WTC11 (cell line): ENCODE results near the gene IFFO2. TPM values are rescaled to one million over a fixed set of nuclear protein-coding genes. Genes with fewer than 3 reads are reported as not detected.

Source experiments
- ATAC-seq: fragments of 200-7000 bp; cut with Tn5 transposase; 2 replicates; pipeline ENCODE4 v1.10.0; 2021; ENCODE audit warnings: mild to moderate bottlenecking, moderate library complexity
- CTCF ChIA-PET: fragments of 300-600 bp; sonication (Branson Sonifier 250); formaldehyde crosslinking; loops from one replicate; lab custom pipeline; 2021; ENCODE audit warnings: antibody characterized with exemption; lab: Charles Lee
- POLR2A ChIA-PET: fragments of 350-600 bp; sonication (Branson Sonifier 250); formaldehyde crosslinking; loops from one replicate; lab custom pipeline; 2021; ENCODE audit warnings: antibody characterized with exemption; lab: Charles Lee
- DNase-seq: peaks from one replicate; pipeline ENCODE4 v3.0.0; 2021; ENCODE audit warnings: low spot score
- H3K27ac Mint-ChIP-seq: 2 replicates; pipeline ENCODE4 v1.8.0; 2021; ENCODE audit warnings: mixed read lengths
- H3K27me3 Mint-ChIP-seq: 2 replicates; pipeline ENCODE4 v1.8.0; 2021; ENCODE audit warnings: low read depth, mild to moderate bottlenecking, moderate library complexity, mixed read lengths
- H3K36me3 Mint-ChIP-seq: 2 replicates; pipeline ENCODE4 v1.8.0; 2021; ENCODE audit warnings: mixed read lengths
- H3K4me1 Mint-ChIP-seq: 2 replicates; pipeline ENCODE4 v1.8.0; 2022; ENCODE audit warnings: mixed read lengths
- H3K4me3 Mint-ChIP-seq: 2 replicates; pipeline ENCODE4 v1.8.0; 2021; ENCODE audit warnings: mild to moderate bottlenecking, moderate library complexity, mixed read lengths
- H3K9me3 Mint-ChIP-seq: 2 replicates; pipeline ENCODE4 v1.8.0; 2021; ENCODE audit warnings: mixed read lengths
- ATF1 ChIP-seq: sonication (generic); formaldehyde crosslinking; IDR thresholded peaks from 2 replicates; pipeline ENCODE4 v1.8.1; 2023; ENCODE audit warnings: mild to moderate bottlenecking, moderate library complexity, missing genetic modification reagents
- FOXK1 ChIP-seq: sonication (generic); formaldehyde crosslinking; IDR thresholded peaks from 2 replicates; pipeline ENCODE4 v1.8.0; 2022; ENCODE audit warnings: mild to moderate bottlenecking, moderate library complexity, missing genetic modification reagents
- GABPB1 ChIP-seq: sonication (generic); formaldehyde crosslinking; IDR thresholded peaks from 2 replicates; pipeline ENCODE4 v1.8.1; 2023; ENCODE audit warnings: mild to moderate bottlenecking, missing genetic modification reagents
- JUN ChIP-seq: sonication (generic); formaldehyde crosslinking; IDR thresholded peaks from 2 replicates; pipeline ENCODE4 v1.8.0; 2023; ENCODE audit warnings: mild to moderate bottlenecking, missing genetic modification reagents
- MXD4 ChIP-seq: fragments of 250-450 bp; sonication (Bioruptor Pico); IDR thresholded peaks from 2 replicates; pipeline ENCODE4 v1.8.0; 2021; ENCODE audit warnings: mild to moderate bottlenecking, moderate library complexity, borderline replicate concordance
- NFE2L1 ChIP-seq: sonication (generic); formaldehyde crosslinking; IDR thresholded peaks from 2 replicates; pipeline ENCODE4 v1.8.1; 2023; ENCODE audit warnings: missing genetic modification reagents
- NR1H2 ChIP-seq: sonication (generic); formaldehyde crosslinking; IDR thresholded peaks from 2 replicates; pipeline ENCODE4 v1.9.0; 2021; ENCODE audit warnings: mild to moderate bottlenecking, moderate library complexity, missing genetic modification reagents
- TEAD4 ChIP-seq: sonication (generic); formaldehyde crosslinking; IDR thresholded peaks from 2 replicates; pipeline ENCODE4 v1.8.0; 2022; ENCODE audit warnings: mild to moderate bottlenecking, missing genetic modification reagents
- ZBTB21 ChIP-seq: sonication (generic); formaldehyde crosslinking; IDR thresholded peaks from 2 replicates; pipeline ENCODE4 v1.8.1; 2023; ENCODE audit warnings: mild to moderate bottlenecking, missing genetic modification reagents, borderline replicate concordance
- ZNF138 ChIP-seq: sonication (generic); formaldehyde crosslinking; conservative IDR thresholded peaks from 2 replicates; pipeline ENCODE4 v1.8.1; 2022; ENCODE audit warnings: mild to moderate bottlenecking, moderate library complexity, missing genetic modification reagents
- ZNF232 ChIP-seq: sonication (generic); formaldehyde crosslinking; IDR thresholded peaks from 2 replicates; pipeline ENCODE4 v1.8.0; 2022; ENCODE audit warnings: mild to moderate bottlenecking, missing genetic modification reagents
- ZNF416 ChIP-seq: fragments of 250-450 bp; sonication (Bioruptor Pico); IDR thresholded peaks from 2 replicates; pipeline ENCODE4 v1.9.0; 2021; ENCODE audit warnings: mild to moderate bottlenecking, inconsistent platforms
- total RNA-seq: library from RNA; stranded (reverse); gene quantifications from 3 replicates; pipeline ENCODE4 v1.2.3, GENCODE V29; 2021
- TF ChIP-seq, protein P1 (sequence below): fragments of 250-450 bp; sonication (Bioruptor Pico); conservative IDR thresholded peaks from 2 replicates; pipeline ENCODE4 v1.9.0; 2021; ENCODE audit warnings: mild to moderate bottlenecking
- TF ChIP-seq, protein P2 (sequence below): fragments of 250-450 bp; sonication (Bioruptor Pico); IDR thresholded peaks from 2 replicates; pipeline ENCODE4 v1.9.0; 2021; ENCODE audit warnings: mild to moderate bottlenecking
- TF ChIP-seq, protein P3 (sequence below): sonication (generic); formaldehyde crosslinking; IDR thresholded peaks from 2 replicates; pipeline ENCODE4 v1.8.1; 2022; ENCODE audit warnings: mild to moderate bottlenecking, moderate library complexity, missing genetic modification reagents
- TF ChIP-seq, protein P4 (sequence below): fragments of 200-600 bp; IDR thresholded peaks from 2 replicates; pipeline ENCODE4 v1.8.0; 2022; ENCODE audit warnings: antibody characterized with exemption
- TF ChIP-seq, protein P5 (sequence below): sonication (generic); formaldehyde crosslinking; IDR thresholded peaks from 2 replicates; pipeline ENCODE4 v1.8.0; 2022; ENCODE audit warnings: missing genetic modification reagents
- TF ChIP-seq, protein P6 (sequence below): sonication (generic); formaldehyde crosslinking; conservative IDR thresholded peaks from 2 replicates; pipeline ENCODE4 v1.8.1; 2022; ENCODE audit warnings: mild to moderate bottlenecking, missing genetic modification reagents
- TF ChIP-seq, protein P7 (sequence below): fragments of 250-450 bp; sonication (Bioruptor Pico); IDR thresholded peaks from 2 replicates; pipeline ENCODE4 v2.1.2; 2022; ENCODE audit warnings: mild to moderate bottlenecking, moderate library complexity
- TF ChIP-seq, protein P8 (sequence below): sonication (generic); formaldehyde crosslinking; IDR thresholded peaks from 2 replicates; pipeline ENCODE4 v1.8.0; 2022; ENCODE audit warnings: mild to moderate bottlenecking, missing genetic modification reagents

IFFO2 gene
- total RNA-seq, 1 experiment from 2014 or later: 8.1 TPM

DNA sequence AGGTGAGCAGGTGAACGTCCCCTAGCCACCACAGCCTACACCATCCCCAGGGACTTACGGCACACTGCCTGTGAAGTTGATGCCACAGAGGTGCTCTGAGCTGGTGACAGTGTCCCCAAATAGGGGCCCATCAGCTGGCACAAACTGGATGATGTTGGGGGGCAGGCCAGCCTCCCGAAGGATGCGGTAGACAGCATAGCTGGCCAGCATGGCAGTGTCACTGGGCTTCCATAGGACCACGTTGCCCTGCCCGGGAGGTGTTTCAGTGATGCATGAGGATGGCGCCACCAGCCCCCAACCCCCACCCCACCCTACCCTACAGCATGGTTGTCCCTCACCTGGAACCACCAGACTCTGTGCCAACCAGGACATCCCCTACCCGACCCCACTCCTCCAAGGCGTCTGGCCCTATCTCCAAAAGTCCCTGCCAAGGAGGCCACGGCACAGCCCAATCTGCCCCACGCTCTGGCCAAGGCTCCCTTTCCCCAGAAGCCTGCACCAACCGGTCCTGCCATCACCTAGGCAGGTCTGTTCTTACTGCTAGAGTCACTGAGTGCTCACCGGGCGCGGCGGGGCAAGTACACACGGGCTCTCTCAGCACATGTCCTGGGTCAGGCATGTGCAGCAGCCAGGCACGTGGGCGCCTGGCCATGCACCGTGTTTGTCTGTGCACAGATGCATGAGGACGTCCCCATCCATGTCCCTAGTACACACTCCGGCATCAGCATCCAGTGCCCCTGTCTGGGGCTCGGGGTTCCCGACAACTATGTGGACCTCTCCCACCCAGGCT lies 74.6 kb downstream of the IFFO2 start:
- ChIA-PET CTCF (no interaction called here), POLR2A (no interaction called here)
- Mint-ChIP-seq H3K4me1 (no peaks in the 10 kb centered on the region; the same call in 1 of the 2 replicates), H3K27me3 (no peaks in the 10 kb centered on the region), H3K36me3 (peaks cover 6% of the 10 kb centered on the region; the same call in 1 of the 2 replicates), H3K9me3 (no peaks in the 10 kb centered on the region), H3K27ac (no peak overlapping the region), H3K4me3 (no peak overlapping the region)
- no peak for ATAC-seq
- TF ChIP-seq NFE2L1 (CRISPR knock-in tag): no peak
- no peak for TF ChIP-seq NR1H2 (CRISPR knock-in tag)
- TF ChIP-seq JUN (CRISPR knock-in tag): no peak
- TF ChIP-seq, protein P1, sequence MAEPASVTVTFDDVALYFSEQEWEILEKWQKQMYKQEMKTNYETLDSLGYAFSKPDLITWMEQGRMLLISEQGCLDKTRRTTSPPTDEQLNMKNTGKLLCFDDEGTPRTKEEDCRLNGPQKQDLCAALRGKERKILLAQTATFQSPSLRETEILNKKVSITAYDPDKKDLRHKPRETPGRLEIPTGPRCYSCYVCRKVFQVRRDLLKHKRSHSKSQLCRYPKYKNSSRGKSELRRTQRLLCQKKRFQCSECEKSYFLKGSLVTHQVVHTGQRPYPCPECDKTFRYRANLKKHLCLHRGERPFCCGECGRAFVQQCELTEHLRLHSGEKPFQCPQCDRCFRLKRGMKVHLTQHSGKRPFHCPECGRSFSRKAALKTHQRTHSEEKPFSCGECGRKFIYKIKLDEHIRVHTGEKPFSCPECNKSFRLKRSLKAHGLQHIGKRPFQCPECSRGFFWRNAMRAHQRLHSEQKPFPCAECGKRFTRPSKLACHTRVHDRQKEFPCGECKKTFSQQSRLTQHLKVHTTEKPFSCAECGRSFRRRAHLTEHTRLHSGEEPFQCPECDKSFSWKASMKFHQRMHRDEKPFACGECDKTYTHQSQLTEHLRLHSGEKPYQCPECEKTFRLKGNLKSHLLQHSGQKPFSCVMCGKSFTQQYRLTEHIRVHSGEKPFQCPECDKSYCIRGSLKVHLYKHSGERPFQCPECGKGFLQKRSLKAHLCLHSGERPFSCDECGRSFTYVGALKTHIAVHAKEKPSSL (CRISPR knock-in tag): no peak
- TF ChIP-seq, protein P2, sequence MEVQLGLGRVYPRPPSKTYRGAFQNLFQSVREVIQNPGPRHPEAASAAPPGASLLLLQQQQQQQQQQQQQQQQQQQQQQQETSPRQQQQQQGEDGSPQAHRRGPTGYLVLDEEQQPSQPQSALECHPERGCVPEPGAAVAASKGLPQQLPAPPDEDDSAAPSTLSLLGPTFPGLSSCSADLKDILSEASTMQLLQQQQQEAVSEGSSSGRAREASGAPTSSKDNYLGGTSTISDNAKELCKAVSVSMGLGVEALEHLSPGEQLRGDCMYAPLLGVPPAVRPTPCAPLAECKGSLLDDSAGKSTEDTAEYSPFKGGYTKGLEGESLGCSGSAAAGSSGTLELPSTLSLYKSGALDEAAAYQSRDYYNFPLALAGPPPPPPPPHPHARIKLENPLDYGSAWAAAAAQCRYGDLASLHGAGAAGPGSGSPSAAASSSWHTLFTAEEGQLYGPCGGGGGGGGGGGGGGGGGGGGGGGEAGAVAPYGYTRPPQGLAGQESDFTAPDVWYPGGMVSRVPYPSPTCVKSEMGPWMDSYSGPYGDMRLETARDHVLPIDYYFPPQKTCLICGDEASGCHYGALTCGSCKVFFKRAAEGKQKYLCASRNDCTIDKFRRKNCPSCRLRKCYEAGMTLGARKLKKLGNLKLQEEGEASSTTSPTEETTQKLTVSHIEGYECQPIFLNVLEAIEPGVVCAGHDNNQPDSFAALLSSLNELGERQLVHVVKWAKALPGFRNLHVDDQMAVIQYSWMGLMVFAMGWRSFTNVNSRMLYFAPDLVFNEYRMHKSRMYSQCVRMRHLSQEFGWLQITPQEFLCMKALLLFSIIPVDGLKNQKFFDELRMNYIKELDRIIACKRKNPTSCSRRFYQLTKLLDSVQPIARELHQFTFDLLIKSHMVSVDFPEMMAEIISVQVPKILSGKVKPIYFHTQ (CRISPR knock-in tag): no peak
- TF ChIP-seq TEAD4 (CRISPR knock-in tag): no peak
- TF ChIP-seq, protein P3, sequence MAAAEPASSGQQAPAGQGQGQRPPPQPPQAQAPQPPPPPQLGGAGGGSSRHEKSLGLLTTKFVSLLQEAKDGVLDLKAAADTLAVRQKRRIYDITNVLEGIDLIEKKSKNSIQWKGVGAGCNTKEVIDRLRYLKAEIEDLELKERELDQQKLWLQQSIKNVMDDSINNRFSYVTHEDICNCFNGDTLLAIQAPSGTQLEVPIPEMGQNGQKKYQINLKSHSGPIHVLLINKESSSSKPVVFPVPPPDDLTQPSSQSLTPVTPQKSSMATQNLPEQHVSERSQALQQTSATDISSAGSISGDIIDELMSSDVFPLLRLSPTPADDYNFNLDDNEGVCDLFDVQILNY (CRISPR knock-in tag): no peak
- TF ChIP-seq MXD4 (CRISPR knock-in tag): no peak
- TF ChIP-seq, protein P4, sequence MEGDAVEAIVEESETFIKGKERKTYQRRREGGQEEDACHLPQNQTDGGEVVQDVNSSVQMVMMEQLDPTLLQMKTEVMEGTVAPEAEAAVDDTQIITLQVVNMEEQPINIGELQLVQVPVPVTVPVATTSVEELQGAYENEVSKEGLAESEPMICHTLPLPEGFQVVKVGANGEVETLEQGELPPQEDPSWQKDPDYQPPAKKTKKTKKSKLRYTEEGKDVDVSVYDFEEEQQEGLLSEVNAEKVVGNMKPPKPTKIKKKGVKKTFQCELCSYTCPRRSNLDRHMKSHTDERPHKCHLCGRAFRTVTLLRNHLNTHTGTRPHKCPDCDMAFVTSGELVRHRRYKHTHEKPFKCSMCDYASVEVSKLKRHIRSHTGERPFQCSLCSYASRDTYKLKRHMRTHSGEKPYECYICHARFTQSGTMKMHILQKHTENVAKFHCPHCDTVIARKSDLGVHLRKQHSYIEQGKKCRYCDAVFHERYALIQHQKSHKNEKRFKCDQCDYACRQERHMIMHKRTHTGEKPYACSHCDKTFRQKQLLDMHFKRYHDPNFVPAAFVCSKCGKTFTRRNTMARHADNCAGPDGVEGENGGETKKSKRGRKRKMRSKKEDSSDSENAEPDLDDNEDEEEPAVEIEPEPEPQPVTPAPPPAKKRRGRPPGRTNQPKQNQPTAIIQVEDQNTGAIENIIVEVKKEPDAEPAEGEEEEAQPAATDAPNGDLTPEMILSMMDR: no peak
- TF ChIP-seq ZNF232: no peak
- no peak for TF ChIP-seq FOXK1 (CRISPR knock-in tag)
- TF ChIP-seq, protein P5, sequence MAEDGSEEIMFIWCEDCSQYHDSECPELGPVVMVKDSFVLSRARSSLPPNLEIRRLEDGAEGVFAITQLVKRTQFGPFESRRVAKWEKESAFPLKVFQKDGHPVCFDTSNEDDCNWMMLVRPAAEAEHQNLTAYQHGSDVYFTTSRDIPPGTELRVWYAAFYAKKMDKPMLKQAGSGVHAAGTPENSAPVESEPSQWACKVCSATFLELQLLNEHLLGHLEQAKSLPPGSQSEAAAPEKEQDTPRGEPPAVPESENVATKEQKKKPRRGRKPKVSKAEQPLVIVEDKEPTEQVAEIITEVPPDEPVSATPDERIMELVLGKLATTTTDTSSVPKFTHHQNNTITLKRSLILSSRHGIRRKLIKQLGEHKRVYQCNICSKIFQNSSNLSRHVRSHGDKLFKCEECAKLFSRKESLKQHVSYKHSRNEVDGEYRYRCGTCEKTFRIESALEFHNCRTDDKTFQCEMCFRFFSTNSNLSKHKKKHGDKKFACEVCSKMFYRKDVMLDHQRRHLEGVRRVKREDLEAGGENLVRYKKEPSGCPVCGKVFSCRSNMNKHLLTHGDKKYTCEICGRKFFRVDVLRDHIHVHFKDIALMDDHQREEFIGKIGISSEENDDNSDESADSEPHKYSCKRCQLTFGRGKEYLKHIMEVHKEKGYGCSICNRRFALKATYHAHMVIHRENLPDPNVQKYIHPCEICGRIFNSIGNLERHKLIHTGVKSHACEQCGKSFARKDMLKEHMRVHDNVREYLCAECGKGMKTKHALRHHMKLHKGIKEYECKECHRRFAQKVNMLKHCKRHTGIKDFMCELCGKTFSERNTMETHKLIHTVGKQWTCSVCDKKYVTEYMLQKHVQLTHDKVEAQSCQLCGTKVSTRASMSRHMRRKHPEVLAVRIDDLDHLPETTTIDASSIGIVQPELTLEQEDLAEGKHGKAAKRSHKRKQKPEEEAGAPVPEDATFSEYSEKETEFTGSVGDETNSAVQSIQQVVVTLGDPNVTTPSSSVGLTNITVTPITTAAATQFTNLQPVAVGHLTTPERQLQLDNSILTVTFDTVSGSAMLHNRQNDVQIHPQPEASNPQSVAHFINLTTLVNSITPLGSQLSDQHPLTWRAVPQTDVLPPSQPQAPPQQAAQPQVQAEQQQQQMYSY: no peak
- no peak for TF ChIP-seq ZNF416
- no peak for DNase-seq

DNA sequence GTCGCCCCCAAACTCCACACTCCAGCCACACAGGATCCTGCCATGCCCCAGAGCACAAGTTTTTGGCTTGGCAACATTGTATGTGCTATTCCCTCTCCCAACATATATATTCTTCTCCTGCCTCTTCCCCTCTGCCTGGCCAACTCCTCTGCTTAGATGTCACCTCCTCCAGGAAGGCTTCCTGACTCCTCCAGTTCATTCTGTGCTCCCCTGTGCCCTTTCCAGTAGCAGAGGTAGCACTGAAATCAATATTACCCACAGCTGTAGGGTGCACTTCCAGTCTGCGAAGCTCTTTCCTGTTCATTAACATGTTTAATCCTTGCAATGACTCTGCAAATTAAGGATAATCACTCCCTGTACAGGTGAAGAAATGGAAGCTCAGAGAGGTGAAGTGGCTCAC lies 75.3 kb downstream of the IFFO2 start:
- Mint-ChIP-seq H3K27ac (no peak overlapping the region), H3K36me3 (peaks cover 6% of the 10 kb centered on the region; the same call in 1 of the 2 replicates), H3K27me3 (no peaks in the 10 kb centered on the region), H3K4me3 (no peak overlapping the region), H3K4me1 (no peaks in the 10 kb centered on the region; the same call in 1 of the 2 replicates), H3K9me3 (no peaks in the 10 kb centered on the region)
- ChIA-PET POLR2A (no interaction called here), CTCF (interaction anchor here (2.0 kb wide), 1 partner anchor 32 kb away, joined by 7 read pairs; no protein-coding TSS in a partner anchor)
- DNase-seq (no peak), ATAC-seq (no peak)
- TF ChIP-seq, protein P6, sequence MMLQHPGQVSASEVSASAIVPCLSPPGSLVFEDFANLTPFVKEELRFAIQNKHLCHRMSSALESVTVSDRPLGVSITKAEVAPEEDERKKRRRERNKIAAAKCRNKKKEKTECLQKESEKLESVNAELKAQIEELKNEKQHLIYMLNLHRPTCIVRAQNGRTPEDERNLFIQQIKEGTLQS (CRISPR knock-in tag): no peak
- no peak for TF ChIP-seq FOXK1 (CRISPR knock-in tag)
- TF ChIP-seq, protein P7, sequence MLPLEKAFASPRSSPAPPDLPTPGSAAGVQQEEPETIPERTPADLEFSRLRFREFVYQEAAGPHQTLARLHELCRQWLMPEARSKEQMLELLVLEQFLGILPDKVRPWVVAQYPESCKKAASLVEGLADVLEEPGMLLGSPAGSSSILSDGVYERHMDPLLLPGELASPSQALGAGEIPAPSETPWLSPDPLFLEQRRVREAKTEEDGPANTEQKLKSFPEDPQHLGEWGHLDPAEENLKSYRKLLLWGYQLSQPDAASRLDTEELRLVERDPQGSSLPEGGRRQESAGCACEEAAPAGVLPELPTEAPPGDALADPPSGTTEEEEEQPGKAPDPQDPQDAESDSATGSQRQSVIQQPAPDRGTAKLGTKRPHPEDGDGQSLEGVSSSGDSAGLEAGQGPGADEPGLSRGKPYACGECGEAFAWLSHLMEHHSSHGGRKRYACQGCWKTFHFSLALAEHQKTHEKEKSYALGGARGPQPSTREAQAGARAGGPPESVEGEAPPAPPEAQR (CRISPR knock-in tag): no peak
- TF ChIP-seq ZNF138: no peak
- TF ChIP-seq, protein P8, sequence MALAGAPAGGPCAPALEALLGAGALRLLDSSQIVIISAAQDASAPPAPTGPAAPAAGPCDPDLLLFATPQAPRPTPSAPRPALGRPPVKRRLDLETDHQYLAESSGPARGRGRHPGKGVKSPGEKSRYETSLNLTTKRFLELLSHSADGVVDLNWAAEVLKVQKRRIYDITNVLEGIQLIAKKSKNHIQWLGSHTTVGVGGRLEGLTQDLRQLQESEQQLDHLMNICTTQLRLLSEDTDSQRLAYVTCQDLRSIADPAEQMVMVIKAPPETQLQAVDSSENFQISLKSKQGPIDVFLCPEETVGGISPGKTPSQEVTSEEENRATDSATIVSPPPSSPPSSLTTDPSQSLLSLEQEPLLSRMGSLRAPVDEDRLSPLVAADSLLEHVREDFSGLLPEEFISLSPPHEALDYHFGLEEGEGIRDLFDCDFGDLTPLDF (CRISPR knock-in tag): no peak
- TF ChIP-seq GABPB1 (CRISPR knock-in tag): no peak
- no peak for TF ChIP-seq ATF1
- TF ChIP-seq ZBTB21: no peak
